ENCODE data around the gene CRIP3. TPM values are rescaled to one million over a fixed set of nuclear protein-coding genes. Genes with fewer than 3 reads are reported as not detected.

Gene CRIP3
- total and polyA plus RNA-seq, 2 experiments from 2014 or later, result not detected

- no peak overlapping the region for H3K4me3 ChIP-seq
- H3K36me3 ChIP-seq (ENCODE audit: low read depth), result no peaks in the 10 kb centered on the region
- H4K20me1 ChIP-seq (ENCODE audit: insufficient read depth), result no peaks in the 10 kb centered on the region
- 69 to 74% methylated on average over 4 of the region's 4 CpGs for WGBS, 2 experiments (ENCODE audit: low coverage in 1 of 2, low lambda C conversion rate in 2 of 2, missing lambda C conversion rate in 2 of 2)
- H3K4me1 ChIP-seq (ENCODE audit: insufficient read depth), result no peaks in the 10 kb centered on the region
- no peak overlapping the region for H3K4me2 ChIP-seq (ENCODE audit: unreplicated experiment)
- no peaks in the 10 kb centered on the region for H3K9me2 ChIP-seq (ENCODE audit: insufficient read depth)
- DNase-seq, result no peak
- no peaks in the 10 kb centered on the region for H3K79me2 ChIP-seq (ENCODE audit: insufficient read depth)
- H3K9ac ChIP-seq, result no peak overlapping the region
- in situ Hi-C loops (cut with MboI), result no loop called here
- H3F3A ChIP-seq (ENCODE audit: insufficient read depth), result no peaks in the 10 kb centered on the region
- H3K9me3 ChIP-seq (ENCODE audit: low read depth), result no peaks in the 10 kb centered on the region
- no peaks in the 10 kb centered on the region for H3K27me3 ChIP-seq (replicated peaks; ENCODE audit: insufficient read depth)
- H2AFZ ChIP-seq, result no peak overlapping the region
- no peak for TF ChIP-seq EZH2phosphoT487 (IDR thresholded peaks at IDR 0.05; ENCODE audit: insufficient read depth, low read depth)
- TF ChIP-seq EZH2 (IDR thresholded peaks at IDR 0.05; ENCODE audit: insufficient read depth, poor library complexity, severe bottlenecking), result no peak
- H3K27ac ChIP-seq, result no peak overlapping the region
These were observed 47.8 kb downstream of the CRIP3 start for GRCh38 chr6:43260791-43261190.

- 84 to 88% methylated on average over 20 to 30 of the region's 30 CpGs for WGBS, 2 experiments (ENCODE audit: low coverage in 1 of 2, low lambda C conversion rate in 2 of 2, missing lambda C conversion rate in 2 of 2)
- in situ Hi-C loops (cut with MboI), result loop anchor here (10.0 kb wide), 1 partner anchor 76 kb away; no protein-coding TSS in a partner anchor
- DNase-seq, result no peak
- H3K36me3 ChIP-seq (ENCODE audit: low read depth), result no peaks in the 10 kb centered on the region
- H2AFZ ChIP-seq, result no peak overlapping the region
- H3K4me2 ChIP-seq (ENCODE audit: unreplicated experiment), result no peak overlapping the region
- TF ChIP-seq EZH2phosphoT487 (IDR thresholded peaks at IDR 0.05; ENCODE audit: insufficient read depth, low read depth) (no peak), EZH2 (IDR thresholded peaks at IDR 0.05; ENCODE audit: insufficient read depth, poor library complexity, severe bottlenecking) (no peak)
- no peaks in the 10 kb centered on the region for H3K4me1 ChIP-seq (ENCODE audit: insufficient read depth)
- H3K9ac ChIP-seq, result no peak overlapping the region
- H3K27ac ChIP-seq, result no peak overlapping the region
- no peaks in the 10 kb centered on the region for H3K27me3 ChIP-seq (replicated peaks; ENCODE audit: insufficient read depth)
- H3K79me2 ChIP-seq (ENCODE audit: insufficient read depth), result no peaks in the 10 kb centered on the region
- H3K4me3 ChIP-seq, result no peak overlapping the region
- no peaks in the 10 kb centered on the region for H3F3A ChIP-seq (ENCODE audit: insufficient read depth)
- no peaks in the 10 kb centered on the region for H3K9me2 ChIP-seq (ENCODE audit: insufficient read depth)
- H4K20me1 ChIP-seq (ENCODE audit: insufficient read depth), result no peaks in the 10 kb centered on the region
- H3K9me3 ChIP-seq (ENCODE audit: low read depth), result no peaks in the 10 kb centered on the region
These were observed 49.6 kb downstream of the CRIP3 start for GRCh38 chr6:43258807-43259686.

DNA sequence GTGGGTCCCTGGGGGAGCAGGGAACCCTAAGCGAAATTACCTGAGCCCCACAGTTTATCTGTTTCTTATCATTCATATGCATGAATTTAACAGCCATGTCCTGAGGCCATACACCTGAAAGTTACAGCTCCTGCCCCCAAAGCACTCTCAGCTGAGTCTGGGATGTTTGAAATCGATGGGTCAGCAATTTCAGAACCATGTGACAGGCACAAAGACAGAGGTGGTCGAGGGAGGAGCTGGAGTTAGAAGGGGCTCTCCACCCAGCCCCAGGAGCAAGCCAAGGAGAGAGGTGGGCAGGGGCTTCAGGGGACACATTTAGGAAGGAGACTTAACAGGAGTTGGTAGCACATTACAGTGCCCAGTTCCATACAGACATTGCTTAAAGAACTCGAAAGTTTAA, 50.4 kb downstream of the CRIP3 start:
- H3K4me1 ChIP-seq (ENCODE audit: insufficient read depth), result no peaks in the 10 kb centered on the region
- in situ Hi-C loops (cut with MboI), result loop anchor here (10.0 kb wide), 1 partner anchor 77 kb away; no protein-coding TSS in a partner anchor
- DNase-seq, result no peak
- H3K4me3 ChIP-seq, result no peak overlapping the region
- H2AFZ ChIP-seq, result no peak overlapping the region
- H3K4me2 ChIP-seq (ENCODE audit: unreplicated experiment), result no peak overlapping the region
- H3F3A ChIP-seq (ENCODE audit: insufficient read depth), result no peaks in the 10 kb centered on the region
- 43 to 44% methylated on average over 4 of the region's 4 CpGs for WGBS, 2 experiments (ENCODE audit: low coverage in 1 of 2, low lambda C conversion rate in 2 of 2, missing lambda C conversion rate in 2 of 2)
- H3K27me3 ChIP-seq (replicated peaks; ENCODE audit: insufficient read depth), result no peaks in the 10 kb centered on the region
- no peak for TF ChIP-seq EZH2phosphoT487 (IDR thresholded peaks at IDR 0.05; ENCODE audit: insufficient read depth, low read depth)
- no peak for TF ChIP-seq EZH2 (IDR thresholded peaks at IDR 0.05; ENCODE audit: insufficient read depth, poor library complexity, severe bottlenecking)
- H3K27ac ChIP-seq, result no peak overlapping the region
- H3K36me3 ChIP-seq (ENCODE audit: low read depth), result no peaks in the 10 kb centered on the region
- H4K20me1 ChIP-seq (ENCODE audit: insufficient read depth), result no peaks in the 10 kb centered on the region
- H3K9me2 ChIP-seq (ENCODE audit: insufficient read depth), result no peaks in the 10 kb centered on the region
- H3K9me3 ChIP-seq (ENCODE audit: low read depth), result no peaks in the 10 kb centered on the region
- no peaks in the 10 kb centered on the region for H3K79me2 ChIP-seq (ENCODE audit: insufficient read depth)
- no peak overlapping the region for H3K9ac ChIP-seq

DNA sequence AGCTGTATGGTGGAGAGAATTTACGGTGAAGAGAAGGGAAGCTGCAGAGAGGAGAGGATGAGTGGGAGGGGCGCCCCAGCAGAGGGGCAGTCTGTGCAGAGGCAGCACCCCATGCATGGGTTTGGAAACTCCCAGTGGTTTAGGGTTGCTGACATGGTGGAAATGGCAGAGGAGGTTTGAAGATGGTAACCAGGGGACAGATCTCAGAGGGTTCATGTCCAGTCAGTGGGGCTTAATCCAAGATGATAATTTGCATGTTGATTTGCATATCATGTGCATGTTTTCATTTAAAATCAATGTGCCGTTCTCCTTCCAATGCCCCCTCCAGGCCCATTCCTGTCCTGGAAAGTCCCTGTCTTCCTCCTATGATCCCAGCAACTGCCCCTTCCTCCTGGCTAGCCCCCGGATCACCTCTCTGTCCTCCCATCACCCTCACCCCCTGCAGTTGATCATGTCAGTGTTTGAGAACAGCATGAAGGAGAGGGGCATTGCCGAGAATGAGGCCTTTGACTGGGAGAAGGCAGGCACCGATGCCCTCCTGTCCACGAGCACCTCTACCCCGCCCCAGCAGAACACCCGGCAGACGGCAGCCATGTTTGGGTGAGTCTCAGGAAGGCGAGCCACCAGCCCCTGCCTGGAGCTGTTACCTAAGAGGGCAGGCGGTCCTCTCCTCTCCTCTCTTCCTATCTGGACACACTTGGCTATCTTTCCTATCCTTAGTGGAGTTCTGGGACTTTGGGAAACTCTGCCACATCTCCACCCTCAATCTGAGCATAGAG, 51.1 kb downstream of the CRIP3 start:
- WGBS, 2 experiments (ENCODE audit: low coverage in 1 of 2, low lambda C conversion rate in 2 of 2, missing lambda C conversion rate in 2 of 2), result 74 to 77% methylated on average over 12 of the region's 12 CpGs
- Histone ChIP-seq H3K4me3 (no peak overlapping the region), H3K9me3 (ENCODE audit: low read depth) (no peaks in the 10 kb centered on the region), H3K9me2 (ENCODE audit: insufficient read depth) (no peaks in the 10 kb centered on the region), H3F3A (ENCODE audit: insufficient read depth) (no peaks in the 10 kb centered on the region), H3K36me3 (ENCODE audit: low read depth) (no peaks in the 10 kb centered on the region), H3K4me2 (ENCODE audit: unreplicated experiment) (no peak overlapping the region), H3K79me2 (ENCODE audit: insufficient read depth) (no peaks in the 10 kb centered on the region), H3K9ac (no peak overlapping the region), H3K4me1 (ENCODE audit: insufficient read depth) (no peaks in the 10 kb centered on the region), H4K20me1 (ENCODE audit: insufficient read depth) (no peaks in the 10 kb centered on the region), H3K27me3 (replicated peaks; ENCODE audit: insufficient read depth) (no peaks in the 10 kb centered on the region), H3K27ac (no peak overlapping the region), H2AFZ (no peak overlapping the region)
- TF ChIP-seq EZH2phosphoT487 (IDR thresholded peaks at IDR 0.05; ENCODE audit: insufficient read depth, low read depth) (no peak), EZH2 (IDR thresholded peaks at IDR 0.05; ENCODE audit: insufficient read depth, poor library complexity, severe bottlenecking) (no peak)
- no peak for DNase-seq
- in situ Hi-C loops (cut with MboI), result loop anchor here (10.0 kb wide), 1 partner anchor 77 kb away; no protein-coding TSS in a partner anchor
